ENCODE results near the gene CCRL2. TPM values are rescaled to one million over a fixed set of nuclear protein-coding genes. Genes with fewer than 3 reads are reported as not detected.
A peak's percentile ranks its signal among the peaks of the same experiment; 100 is the strongest.

Gene CCRL2
- total and polyA plus RNA-seq, 9 of the 15 experiments (the other 6 are each of a cell fraction or from before 2014, with no cell fraction given) = 3.4 to 5.7 (median 4.0) TPM

GRCh38 chr3:46378426-46378942, 28.6 kb upstream of the CCRL2 start (continued):
- TF ChIP-seq, protein P1, sequence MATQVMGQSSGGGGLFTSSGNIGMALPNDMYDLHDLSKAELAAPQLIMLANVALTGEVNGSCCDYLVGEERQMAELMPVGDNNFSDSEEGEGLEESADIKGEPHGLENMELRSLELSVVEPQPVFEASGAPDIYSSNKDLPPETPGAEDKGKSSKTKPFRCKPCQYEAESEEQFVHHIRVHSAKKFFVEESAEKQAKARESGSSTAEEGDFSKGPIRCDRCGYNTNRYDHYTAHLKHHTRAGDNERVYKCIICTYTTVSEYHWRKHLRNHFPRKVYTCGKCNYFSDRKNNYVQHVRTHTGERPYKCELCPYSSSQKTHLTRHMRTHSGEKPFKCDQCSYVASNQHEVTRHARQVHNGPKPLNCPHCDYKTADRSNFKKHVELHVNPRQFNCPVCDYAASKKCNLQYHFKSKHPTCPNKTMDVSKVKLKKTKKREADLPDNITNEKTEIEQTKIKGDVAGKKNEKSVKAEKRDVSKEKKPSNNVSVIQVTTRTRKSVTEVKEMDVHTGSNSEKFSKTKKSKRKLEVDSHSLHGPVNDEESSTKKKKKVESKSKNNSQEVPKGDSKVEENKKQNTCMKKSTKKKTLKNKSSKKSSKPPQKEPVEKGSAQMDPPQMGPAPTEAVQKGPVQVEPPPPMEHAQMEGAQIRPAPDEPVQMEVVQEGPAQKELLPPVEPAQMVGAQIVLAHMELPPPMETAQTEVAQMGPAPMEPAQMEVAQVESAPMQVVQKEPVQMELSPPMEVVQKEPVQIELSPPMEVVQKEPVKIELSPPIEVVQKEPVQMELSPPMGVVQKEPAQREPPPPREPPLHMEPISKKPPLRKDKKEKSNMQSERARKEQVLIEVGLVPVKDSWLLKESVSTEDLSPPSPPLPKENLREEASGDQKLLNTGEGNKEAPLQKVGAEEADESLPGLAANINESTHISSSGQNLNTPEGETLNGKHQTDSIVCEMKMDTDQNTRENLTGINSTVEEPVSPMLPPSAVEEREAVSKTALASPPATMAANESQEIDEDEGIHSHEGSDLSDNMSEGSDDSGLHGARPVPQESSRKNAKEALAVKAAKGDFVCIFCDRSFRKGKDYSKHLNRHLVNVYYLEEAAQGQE (IDR thresholded peaks at IDR 0.05; ENCODE audit: borderline replicate concordance) = peak; percentile 67; the same call in 1 of the 2 replicates
- TF ChIP-seq, protein P1 (CRISPR knock-in tag; IDR thresholded peaks at IDR 0.05; ENCODE audit: low read depth) = no peak
- TF ChIP-seq MYC (IDR thresholded peaks at IDR 0.05; ENCODE audit: low read depth, low read length) (no peak), MYC (CRISPR knock-in tag; IDR thresholded peaks at IDR 0.05; ENCODE audit: borderline replicate concordance, low read depth) (no peak), ZNF830 (CRISPR knock-in tag; IDR thresholded peaks at IDR 0.05) (0 out of 2 replicates have a peak, but pooled peaks have one; percentile 41), BHLHE40 (IDR thresholded peaks at IDR 0.05; ENCODE audit: low read length) (peak; percentile 39; the same call in 1 of the 2 replicates), HDAC1 (IDR thresholded peaks at IDR 0.05) (no peak), SAFB (IDR thresholded peaks at IDR 0.05; ENCODE audit: borderline replicate concordance, low read depth, low read length) (no peak), MAFK (IDR thresholded peaks at IDR 0.05; ENCODE audit: low read length) (peak; percentile 25; the same call in 1 of the 2 replicates), BRD9 (IDR thresholded peaks at IDR 0.05; ENCODE audit: low read depth, partially characterized antibody) (no peak)
- TF ChIP-seq, protein P2, sequence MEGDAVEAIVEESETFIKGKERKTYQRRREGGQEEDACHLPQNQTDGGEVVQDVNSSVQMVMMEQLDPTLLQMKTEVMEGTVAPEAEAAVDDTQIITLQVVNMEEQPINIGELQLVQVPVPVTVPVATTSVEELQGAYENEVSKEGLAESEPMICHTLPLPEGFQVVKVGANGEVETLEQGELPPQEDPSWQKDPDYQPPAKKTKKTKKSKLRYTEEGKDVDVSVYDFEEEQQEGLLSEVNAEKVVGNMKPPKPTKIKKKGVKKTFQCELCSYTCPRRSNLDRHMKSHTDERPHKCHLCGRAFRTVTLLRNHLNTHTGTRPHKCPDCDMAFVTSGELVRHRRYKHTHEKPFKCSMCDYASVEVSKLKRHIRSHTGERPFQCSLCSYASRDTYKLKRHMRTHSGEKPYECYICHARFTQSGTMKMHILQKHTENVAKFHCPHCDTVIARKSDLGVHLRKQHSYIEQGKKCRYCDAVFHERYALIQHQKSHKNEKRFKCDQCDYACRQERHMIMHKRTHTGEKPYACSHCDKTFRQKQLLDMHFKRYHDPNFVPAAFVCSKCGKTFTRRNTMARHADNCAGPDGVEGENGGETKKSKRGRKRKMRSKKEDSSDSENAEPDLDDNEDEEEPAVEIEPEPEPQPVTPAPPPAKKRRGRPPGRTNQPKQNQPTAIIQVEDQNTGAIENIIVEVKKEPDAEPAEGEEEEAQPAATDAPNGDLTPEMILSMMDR (IDR thresholded peaks at IDR 0.05 in 2 of 3, conservative IDR thresholded peaks at IDR 0.05 in 1 of 3; ENCODE audit: insufficient read depth in 2 of 3, low read depth in 1 of 3, low read length in 3 of 3) = peak; percentile 85 to 91 (median 90)
